B cell (primary cell): ENCODE data around the gene TFF3. TPM values are rescaled to one million over a fixed set of nuclear protein-coding genes. Genes with fewer than 3 reads are reported as not detected.

ENCODE experiments used
- polyA plus RNA-seq: library from polyadenylated mRNA; depleted of rRNA; stranded (reverse); fragments of >200 nt; gene quantifications from 2 replicates; pipeline ENCODE4 v1.2.3, GENCODE V29; 2012
- total RNA-seq, 2 donors: library from RNA; stranded (reverse); fragments of 120-200 nt in 1 of 2; gene quantifications; 1 replicate in 1 of 2; 2 replicates in 1 of 2; pipeline versions ENCODE4 v1.2.3 to v1.2.4, GENCODE V29; 2013 to 2022

TFF3 gene
- total and polyA plus RNA-seq, 2 donors (not counting 1 experiment from before 2014, with no cell fraction given), result not detected

Other genes starting within 250 kb of the TFF3 start
- 0.36 and 0.49 TPM in 2 replicates for gene UMODL1, start 244.1 kb downstream of the TFF3 start, total RNA-seq
- 0.10 TPM in 1 of 2 replicates, not detected in the other for gene UMODL1, start 244.1 kb downstream of the TFF3 start, polyA plus RNA-seq
- gene ABCG1, start 96.3 kb downstream of the TFF3 start, total RNA-seq, result 27.5 and 31.9 TPM in 2 replicates
- gene ABCG1, start 96.3 kb downstream of the TFF3 start, polyA plus RNA-seq, result 8.7 and 14.4 TPM in 2 replicates
- gene TFF2, start 35.6 kb upstream of the TFF3 start, total RNA-seq, result not detected in 2 replicates
- not detected in 2 replicates for gene TFF2, start 35.6 kb upstream of the TFF3 start, polyA plus RNA-seq
- not detected in 2 replicates for gene TFF1, start 51.1 kb upstream of the TFF3 start, total RNA-seq
- gene TFF1, start 51.1 kb upstream of the TFF3 start, polyA plus RNA-seq, result not detected in 2 replicates
- gene TMPRSS3, start 80.6 kb upstream of the TFF3 start, total RNA-seq, result 0.12 and 0.22 TPM in 2 replicates
- 0.07 and 0.10 TPM in 2 replicates for gene TMPRSS3, start 80.6 kb upstream of the TFF3 start, polyA plus RNA-seq
- gene UBASH3A, start 88.5 kb upstream of the TFF3 start, total RNA-seq, result 0.12 and 0.15 TPM in 2 replicates
- 0.33 and 1.0 TPM in 2 replicates for gene UBASH3A, start 88.5 kb upstream of the TFF3 start, polyA plus RNA-seq
- 0.64 and 1.0 TPM in 2 replicates for gene RSPH1, start 180.8 kb upstream of the TFF3 start, total RNA-seq
- gene RSPH1, start 180.8 kb upstream of the TFF3 start, polyA plus RNA-seq, result 0.10 and 0.26 TPM in 2 replicates
- gene SLC37A1, start 198.4 kb upstream of the TFF3 start, total RNA-seq, result 58.8 and 60.2 TPM in 2 replicates
- gene SLC37A1, start 198.4 kb upstream of the TFF3 start, polyA plus RNA-seq, result 38.1 and 46.4 TPM in 2 replicates